GM21576 (cell line): ENCODE data around the gene SYT9.
A peak's percentile ranks its signal among the peaks of the same experiment; 100 is the strongest.
"Not testable (repeated sequence)": the region's sequence is repeated elsewhere in the genome, so short reads cannot be mapped to it uniquely, and the experiment has no call there.

Source experiments
- ATAC-seq: cut with Tn5 transposase; IDR thresholded peaks from one replicate; pipeline ENCODE4 v1.9.1; 2021; ENCODE audit warnings: mild to moderate bottlenecking, moderate library complexity; ENCODE audit not compliant: unreplicated experiment

SYT9 gene

GRCh38 chr11:7335442-7335841, 83.7 kb downstream of the SYT9 start:
- ATAC-seq: not testable (repeated sequence)

DNA sequence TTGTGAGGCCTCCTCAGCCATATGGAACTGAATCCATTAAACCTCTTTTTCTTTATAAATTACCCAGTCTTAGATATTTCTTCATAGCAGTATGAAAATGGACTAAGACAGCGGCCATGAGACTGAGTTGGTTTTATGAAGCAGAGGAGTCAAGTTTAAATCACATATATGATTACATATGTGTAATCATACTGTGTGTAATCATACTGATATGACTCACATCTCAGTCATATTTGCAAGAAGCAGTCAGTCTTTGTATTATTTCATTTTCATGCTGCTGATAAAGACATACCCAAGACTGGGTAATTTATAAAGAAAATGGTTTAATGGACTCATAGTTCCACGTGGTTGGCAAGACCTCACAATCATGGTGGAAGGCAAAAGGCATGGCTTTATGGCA, 89.8 kb downstream of the SYT9 start:
- ATAC-seq: no peak

DNA sequence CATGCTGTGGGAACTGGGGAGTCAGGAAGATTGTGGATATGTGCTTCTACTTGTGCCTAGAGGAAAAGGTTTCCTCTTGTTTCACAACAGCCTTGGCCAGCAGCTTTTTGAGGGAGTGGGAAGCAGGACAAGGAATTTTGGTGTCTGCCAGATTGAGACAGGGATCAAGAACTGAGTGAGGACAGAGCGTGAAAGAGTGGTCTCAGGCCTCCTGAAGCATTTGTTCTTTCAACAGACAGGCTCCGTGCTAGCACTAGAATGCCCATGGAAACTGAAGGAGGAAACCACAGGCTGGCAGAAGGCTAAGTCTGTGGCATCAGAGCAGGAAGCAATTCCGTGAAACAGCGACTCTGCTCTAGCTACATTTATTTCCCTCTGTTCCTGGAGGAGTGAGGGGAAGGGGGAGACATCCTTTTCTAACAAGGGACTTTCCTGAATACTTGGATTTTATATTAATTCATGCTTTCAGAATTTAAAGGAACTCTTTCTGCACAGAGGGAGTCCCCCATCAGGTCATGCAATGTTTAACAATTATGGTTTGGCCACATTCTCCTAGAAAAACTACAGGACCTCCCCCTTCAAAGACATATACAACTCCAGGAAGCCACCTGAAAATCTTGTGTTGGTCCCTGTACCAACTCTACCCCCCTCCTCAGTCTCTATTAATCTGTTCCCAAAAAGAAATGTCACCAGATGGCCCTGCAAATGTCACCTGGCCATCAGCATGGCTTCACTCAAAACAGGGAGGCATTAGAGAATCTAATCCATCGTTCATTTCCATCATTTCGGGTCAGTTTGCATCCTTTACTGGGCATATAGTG, 96.1 kb downstream of the SYT9 start:
- ATAC-seq: no peak

GRCh38 chr11:7348432-7349304, 97.0 kb downstream of the SYT9 start:
- ATAC-seq: no peak

DNA sequence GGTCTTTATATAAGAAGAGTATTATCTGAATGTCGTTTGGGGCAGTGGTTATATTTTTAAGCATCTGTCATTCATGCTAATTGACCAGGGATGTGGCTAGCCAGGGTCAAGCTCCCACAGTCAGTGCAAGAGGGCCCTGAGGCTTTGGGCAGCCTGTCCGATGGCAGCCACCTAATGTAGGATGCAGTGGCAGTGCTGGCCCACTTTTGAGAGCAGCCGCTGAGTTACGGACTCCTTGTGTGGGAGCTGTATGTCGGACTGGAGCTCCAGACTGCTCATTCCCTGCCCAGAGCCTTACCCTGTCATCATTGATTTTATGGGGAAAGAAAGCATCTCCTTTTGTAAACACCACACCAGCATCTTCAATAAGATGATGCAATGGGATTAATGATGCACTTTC, 99.5 kb downstream of the SYT9 start:
- ATAC-seq: no peak

DNA sequence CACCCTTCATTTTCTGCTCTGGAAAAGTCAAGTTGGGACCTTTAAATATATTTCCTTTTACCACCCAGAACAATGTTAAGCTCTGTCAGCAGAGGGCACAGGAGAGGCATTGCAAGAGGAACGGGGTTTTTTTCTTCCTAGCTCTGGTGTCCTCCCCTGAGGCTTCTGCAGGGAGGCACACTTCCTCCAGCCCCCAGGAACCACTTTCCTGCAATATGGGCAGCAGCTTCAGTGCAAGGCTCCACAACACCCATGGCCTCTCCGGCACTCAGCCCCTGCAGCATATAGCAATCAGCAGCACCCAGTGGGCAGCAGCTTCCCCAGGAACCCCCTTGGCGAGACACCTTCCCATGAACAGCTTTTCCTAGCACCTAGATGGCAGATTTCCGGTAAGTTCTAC, 101.4 kb downstream of the SYT9 start:
- no peak for ATAC-seq

DNA sequence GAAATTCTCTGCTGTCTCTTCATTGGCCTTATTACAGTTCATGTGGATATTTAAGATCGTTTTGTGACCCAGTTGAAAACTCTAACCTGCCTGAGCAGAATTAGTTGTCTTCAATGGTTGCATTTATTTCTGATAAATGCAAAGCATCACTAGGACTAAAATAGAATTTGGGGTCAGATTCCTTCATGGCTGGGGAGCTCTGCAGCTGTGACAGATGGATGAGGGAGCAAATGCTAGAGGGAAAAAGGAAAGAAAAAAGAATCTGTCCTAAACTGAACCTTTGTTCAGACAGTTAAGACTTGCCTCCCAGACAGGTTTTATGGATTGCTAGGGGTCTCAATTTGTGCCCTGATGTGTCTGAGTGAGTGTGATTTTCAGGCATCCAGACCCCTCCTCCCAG, 113.0 kb downstream of the SYT9 start:
- no peak for ATAC-seq

DNA sequence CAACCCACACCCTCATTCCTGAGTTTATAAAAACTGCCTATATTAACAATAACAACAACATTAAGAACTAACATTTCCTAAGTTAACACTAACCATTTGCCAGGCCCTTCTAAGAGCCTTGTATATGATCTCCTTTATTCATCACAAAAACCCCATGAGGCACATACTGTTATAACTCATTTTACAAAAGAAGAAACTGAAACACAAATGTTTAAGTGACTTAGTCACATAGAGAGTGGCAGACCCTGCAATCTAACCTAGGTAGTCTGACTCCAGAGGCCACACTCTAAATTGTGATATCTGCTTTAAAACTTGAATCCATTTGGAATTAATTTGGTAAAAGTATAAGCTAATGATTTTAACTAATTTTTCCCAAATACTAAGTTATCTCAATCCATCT, 116.1 kb downstream of the SYT9 start:
- no peak for ATAC-seq

DNA sequence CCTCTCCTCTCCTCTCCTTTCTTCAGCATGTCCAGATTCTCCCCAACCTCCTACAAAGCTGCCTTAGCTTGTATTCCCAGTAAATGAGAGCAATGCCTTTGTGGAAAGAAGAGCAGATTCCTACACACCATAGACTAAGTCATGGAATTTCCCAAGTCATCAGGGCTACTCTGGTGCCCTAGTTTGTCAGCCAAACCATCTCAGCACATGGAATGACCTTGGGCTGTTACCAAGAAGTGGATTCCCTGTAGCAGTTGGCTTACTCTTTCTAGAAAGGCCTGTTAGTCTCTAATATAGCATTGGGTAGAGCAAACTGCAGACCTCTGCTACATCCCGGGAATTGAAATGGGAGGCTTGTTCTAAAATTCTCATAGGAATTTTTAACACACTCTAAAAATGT, 124.7 kb downstream of the SYT9 start:
- ATAC-seq: no peak

- ATAC-seq: peak; percentile 75
Measured at GRCh38 chr11:7381937-7382336, 130.2 kb downstream of the SYT9 start.

DNA sequence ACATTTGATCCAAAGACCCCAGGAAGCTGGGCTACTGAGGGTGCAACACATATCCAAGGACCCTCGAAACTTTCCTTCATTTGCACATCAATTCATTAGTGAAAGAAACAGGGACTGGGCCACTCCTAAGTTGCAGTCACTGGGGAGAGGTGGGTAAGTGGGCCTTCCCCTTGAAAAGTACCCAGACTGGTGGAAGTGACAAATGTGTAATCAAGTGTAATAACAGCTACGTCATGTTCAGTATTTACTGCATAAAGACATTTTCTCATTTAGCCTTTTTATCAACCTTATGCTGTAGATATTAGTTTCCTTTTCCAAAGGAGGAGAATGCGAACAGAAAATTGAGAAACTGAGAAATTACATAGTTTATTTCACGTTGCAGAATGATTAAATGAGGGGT, 131.7 kb downstream of the SYT9 start:
- ATAC-seq: no peak

DNA sequence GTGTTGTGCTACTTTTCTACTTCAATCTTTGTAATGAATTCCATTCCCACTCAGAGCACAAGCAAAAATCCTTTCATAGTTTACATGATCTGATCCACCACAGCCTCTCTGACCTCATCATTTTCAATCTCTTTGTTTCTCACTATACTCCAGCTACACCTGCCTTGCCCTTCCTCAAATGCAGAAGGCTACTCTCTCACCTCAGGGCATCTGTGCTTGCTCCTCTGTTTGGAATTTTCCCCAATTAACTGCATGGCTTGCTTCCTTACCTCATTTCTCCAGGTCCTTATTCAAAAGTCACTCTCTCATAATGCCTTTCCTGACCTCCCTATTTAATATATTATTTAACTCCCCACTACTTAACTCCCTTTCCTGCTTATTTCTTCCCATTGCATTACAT, 133.0 kb downstream of the SYT9 start:
- ATAC-seq: no peak

- ATAC-seq: no peak
Measured at GRCh38 chr11:7385532-7385931, 133.8 kb downstream of the SYT9 start.

GRCh38 chr11:7413961-7414915, 162.5 kb downstream of the SYT9 start:
- ATAC-seq: no peak

DNA sequence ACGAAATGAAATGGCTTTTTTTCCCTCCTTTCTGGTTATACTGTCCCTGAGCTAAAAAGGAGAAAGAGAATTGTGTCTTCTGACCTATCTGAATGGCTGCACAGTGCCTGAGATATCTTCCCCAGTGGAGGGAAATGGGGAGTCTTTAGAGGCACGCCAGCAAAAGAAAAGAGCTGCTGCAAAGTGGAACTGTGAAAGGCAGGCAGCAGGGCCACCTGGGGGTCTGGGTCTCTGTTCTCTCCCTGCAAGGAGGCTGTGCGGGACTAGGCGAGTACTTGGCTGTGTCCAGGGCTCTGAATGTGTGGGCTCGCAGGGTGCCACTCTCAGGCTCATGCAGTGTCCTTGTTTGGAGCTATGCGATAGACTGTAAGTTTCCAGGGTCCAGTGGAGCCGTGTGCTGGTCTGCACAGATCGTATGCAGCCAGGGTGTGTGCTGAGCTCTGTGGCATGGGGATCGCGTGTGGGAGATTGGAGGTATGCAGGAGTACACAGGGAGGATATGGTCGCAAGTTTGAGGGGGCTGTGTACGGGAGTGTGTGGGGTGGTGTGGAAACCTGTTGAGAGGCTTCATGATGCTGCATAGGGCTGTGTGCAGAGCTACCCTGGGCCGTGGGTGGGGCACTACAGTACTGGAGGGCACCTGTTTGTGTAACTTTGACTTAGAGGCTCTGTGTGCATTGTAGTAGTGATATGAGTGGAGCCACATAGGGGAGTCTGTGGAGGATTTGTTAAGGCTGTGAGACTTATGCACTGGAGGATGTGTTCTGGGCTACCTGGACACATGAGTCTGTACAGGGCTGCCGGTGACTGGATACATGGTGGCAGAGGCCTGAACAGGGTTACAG, 163.5 kb downstream of the SYT9 start:
- ATAC-seq: no peak

DNA sequence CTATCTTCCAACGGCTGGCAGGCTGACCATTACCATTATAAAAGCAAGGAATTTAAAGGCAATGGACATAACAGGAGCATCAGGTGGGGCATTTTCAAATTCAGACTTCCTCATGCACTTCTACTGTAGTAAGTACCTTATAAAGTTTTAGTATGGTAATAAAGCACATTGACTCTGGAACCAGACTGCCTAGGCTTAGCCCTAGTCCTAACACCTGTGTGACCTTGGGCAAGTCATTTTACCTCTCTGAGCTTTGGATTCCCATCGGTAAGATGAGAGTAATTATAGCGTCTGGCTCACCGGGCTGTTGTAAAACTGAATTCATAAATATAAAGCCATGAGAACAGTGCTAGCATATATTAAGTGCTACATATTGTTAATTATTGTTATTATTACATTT, 164.4 kb downstream of the SYT9 start:
- no peak for ATAC-seq

- ATAC-seq: no peak
Measured at GRCh38 chr11:7417328-7417727, 165.6 kb downstream of the SYT9 start.

DNA sequence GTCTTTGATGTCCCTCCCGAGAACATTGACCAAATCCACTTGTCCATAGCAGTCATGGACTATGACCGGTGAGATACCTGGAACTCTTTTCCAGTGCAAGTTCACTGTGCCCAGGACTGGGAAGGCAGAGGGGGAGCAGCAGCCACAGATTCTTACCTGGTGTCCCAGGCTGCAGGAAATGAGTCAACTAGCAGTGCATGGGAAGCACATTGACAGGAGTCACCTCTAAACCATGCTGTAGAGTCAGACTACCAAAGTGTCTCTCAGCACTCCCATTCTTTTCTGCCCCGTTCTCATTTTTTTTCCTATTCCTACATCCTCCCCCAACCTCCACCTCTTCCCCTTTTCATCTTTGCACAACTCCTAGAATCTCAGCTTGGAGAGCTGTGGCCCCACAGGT, 166.4 kb downstream of the SYT9 start:
- ATAC-seq: no peak

DNA sequence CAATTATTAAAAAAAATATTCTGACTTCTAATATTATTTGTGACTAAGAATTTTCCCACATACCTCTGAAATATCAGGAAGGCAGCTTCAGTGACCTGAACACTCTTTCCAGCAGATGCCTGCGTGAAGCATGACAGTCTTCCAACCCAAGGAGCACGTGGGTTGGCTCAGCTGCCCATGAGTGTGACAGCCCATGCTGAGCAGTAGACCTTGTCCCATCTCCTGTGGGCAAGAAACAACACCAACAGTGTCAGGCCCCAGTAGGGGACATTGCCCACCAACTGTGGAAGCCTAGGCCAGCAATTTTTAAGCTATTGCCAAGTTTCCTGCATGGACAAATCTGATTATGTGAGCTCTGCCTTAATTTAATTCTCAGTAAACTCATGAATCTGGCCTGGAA, 167.2 kb downstream of the SYT9 start:
- no peak for ATAC-seq

- no peak for ATAC-seq
Measured at GRCh38 chr11:7421136-7421535, 169.4 kb downstream of the SYT9 start.
